GM19467 (cell line): ENCODE measurements around the gene ACOXL.
"Not testable (repeated sequence)": the region's sequence is repeated elsewhere in the genome, so short reads cannot be mapped to it uniquely, and the experiment has no call there.

Source experiments
- ATAC-seq: cut with Tn5 transposase; IDR thresholded peaks from one replicate; pipeline ENCODE4 v1.9.1; 2021; ENCODE audit warnings: mild to moderate bottlenecking, moderate library complexity; ENCODE audit not compliant: unreplicated experiment

The ACOXL gene

GRCh38 chr2:110852541-110853263 is 120.3 kb downstream of the ACOXL start:
- ATAC-seq = no peak

- ATAC-seq = no peak
These were observed 121.1 kb downstream of the ACOXL start for GRCh38 chr2:110853516-110853915.

GRCh38 chr2:110853948-110854347 is 121.6 kb downstream of the ACOXL start:
- ATAC-seq = no peak

GRCh38 chr2:110854355-110855081 is 122.1 kb downstream of the ACOXL start:
- ATAC-seq = no peak

GRCh38 chr2:110855841-110856240 is 123.5 kb downstream of the ACOXL start:
- ATAC-seq = not testable (repeated sequence)

- peak; percentile 61 for ATAC-seq
These were observed 125.9 kb downstream of the ACOXL start for GRCh38 chr2:110858135-110858725.

- no peak for ATAC-seq
These were observed 126.8 kb downstream of the ACOXL start for GRCh38 chr2:110858993-110859701.

- ATAC-seq = no peak
These were observed 128.3 kb downstream of the ACOXL start for GRCh38 chr2:110860630-110861029.

- no peak for ATAC-seq
These were observed 129.4 kb downstream of the ACOXL start for GRCh38 chr2:110861616-110862260.

GRCh38 chr2:110863726-110864125 is 131.4 kb downstream of the ACOXL start:
- ATAC-seq = no peak

- ATAC-seq = no peak
These were observed 131.8 kb downstream of the ACOXL start for GRCh38 chr2:110864176-110864575.

- ATAC-seq = no peak
These were observed 132.4 kb downstream of the ACOXL start for GRCh38 chr2:110864731-110865130.

- peak; percentile 88 for ATAC-seq
These were observed 132.8 kb downstream of the ACOXL start for GRCh38 chr2:110865188-110865587.

GRCh38 chr2:110866045-110866444 is 133.7 kb downstream of the ACOXL start:
- ATAC-seq = no peak

- ATAC-seq = no peak
These were observed 134.1 kb downstream of the ACOXL start for GRCh38 chr2:110866466-110866865.

- no peak for ATAC-seq
These were observed 134.7 kb downstream of the ACOXL start for GRCh38 chr2:110867078-110867477.

- no peak for ATAC-seq
These were observed 136.6 kb downstream of the ACOXL start for GRCh38 chr2:110868971-110869370.

- ATAC-seq = no peak
These were observed 137.4 kb downstream of the ACOXL start for GRCh38 chr2:110869472-110870446.

- no peak for ATAC-seq
These were observed 138.2 kb downstream of the ACOXL start for GRCh38 chr2:110870545-110870944.

GRCh38 chr2:110871637-110872036 is 139.3 kb downstream of the ACOXL start:
- ATAC-seq = no peak
